ENCODE results near the gene SUPT20H. TPM values are rescaled to one million over a fixed set of nuclear protein-coding genes. Genes with fewer than 3 reads are reported as not detected.
A peak's percentile ranks its signal among the peaks of the same experiment; 100 is the strongest.

SUPT20H gene
- total RNA-seq, 1 experiment from 2014 or later = 90.3 TPM

- H3K27ac Mint-ChIP-seq (ENCODE audit: low read depth, unreplicated experiment) = peak overlapping the region; percentile 88
- no peak overlapping the region for H3K4me3 Mint-ChIP-seq (ENCODE audit: unreplicated experiment)
- DNase-seq (ENCODE audit: unreplicated experiment) = peak; percentile 84
- peaks cover 53% of the 10 kb centered on the region for H3K36me3 Mint-ChIP-seq (ENCODE audit: insufficient read depth, unreplicated experiment)
- peaks cover 8% of the 10 kb centered on the region for H3K4me1 Mint-ChIP-seq (ENCODE audit: insufficient read depth, unreplicated experiment)
- H3K27me3 Mint-ChIP-seq (ENCODE audit: insufficient read depth, unreplicated experiment) = no peaks in the 10 kb centered on the region
- H3K9me3 Mint-ChIP-seq (ENCODE audit: unreplicated experiment) = no peaks in the 10 kb centered on the region
- ChIA-PET CTCF (no interaction called here), POLR2A (interaction anchor here (1.0 to 1.2 kb wide), 2 partner anchors 34 to 186 kb away, joined by 3 to 4 read pairs; partner anchors contain the start of gene EXOSC8)
- TF ChIP-seq CTCF (IDR thresholded peaks at IDR 0.05; ENCODE audit: unreplicated experiment) = no peak
- BruUV-seq (replicated peaks) = no TSS peak
- intact Hi-C loops (cut with micrococcal nuclease) = no loop called here
Measured at GRCh38 chr13:36965767-36966166, 93.7 kb downstream of the SUPT20H start.

- no peaks in the 10 kb centered on the region for H3K9me3 Mint-ChIP-seq (ENCODE audit: unreplicated experiment)
- TF ChIP-seq CTCF (IDR thresholded peaks at IDR 0.05; ENCODE audit: unreplicated experiment) = no peak
- H3K4me1 Mint-ChIP-seq (ENCODE audit: insufficient read depth, unreplicated experiment) = no peaks in the 10 kb centered on the region
- intact Hi-C loops (cut with micrococcal nuclease) = no loop called here
- CTCF ChIA-PET = interaction anchor here (0.6 to 3.1 kb wide), 5 partner anchors 22 to 101 kb away, joined by 3 to 9 read pairs (median 3); no protein-coding TSS in a partner anchor
- no peak for DNase-seq (ENCODE audit: unreplicated experiment)
- no TSS peak for BruUV-seq (replicated peaks)
- peaks cover 54% of the 10 kb centered on the region for H3K36me3 Mint-ChIP-seq (ENCODE audit: insufficient read depth, unreplicated experiment)
- H3K27me3 Mint-ChIP-seq (ENCODE audit: insufficient read depth, unreplicated experiment) = no peaks in the 10 kb centered on the region
- POLR2A ChIA-PET = interaction anchor here (0.7 kb wide), 1 partner anchor 10 kb away, joined by 3 read pairs; no protein-coding TSS in a partner anchor
- H3K4me3 Mint-ChIP-seq (ENCODE audit: unreplicated experiment) = no peak overlapping the region
- H3K27ac Mint-ChIP-seq (ENCODE audit: low read depth, unreplicated experiment) = no peak overlapping the region
Measured at GRCh38 chr13:36959456-36960116, 99.9 kb downstream of the SUPT20H start.

Other genes with a start within 250 kb of the SUPT20H start
- 6.1 and 8.1 TPM in 2 replicates for gene RFXAP, start 240.5 kb downstream of the SUPT20H start, total RNA-seq (2022)
- 0.98 and 1.6 TPM in 2 replicates for gene SMAD9, start 139.4 kb downstream of the SUPT20H start, total RNA-seq (2022)
- 43.7 and 51.2 TPM in 2 replicates for gene ALG5, start 60.3 kb downstream of the SUPT20H start, total RNA-seq (2022)
- gene EXOSC8, start 58.9 kb downstream of the SUPT20H start, total RNA-seq (2022) = 99.4 and 126 TPM in 2 replicates
- not detected in 2 replicates for gene CSNK1A1L, start 46.0 kb upstream of the SUPT20H start, total RNA-seq (2022)

Measured in MCF 10A (cell line).